Measurements from ENCODE around the gene OCIAD2.

GRCh38 chr4:48854982-48855381 is 51.6 kb downstream of the OCIAD2 start:
- TF ChIP-seq ZBTB49 (tag by site-specific recombination; IDR thresholded peaks at IDR 0.05; ENCODE audit: low read depth) (no peak), CTCF (tag by site-specific recombination; IDR thresholded peaks at IDR 0.05) (no peak), ZNF280C (tag by site-specific recombination; IDR thresholded peaks at IDR 0.05) (no peak), ATF2 (tag by site-specific recombination; IDR thresholded peaks at IDR 0.05; ENCODE audit: low read depth) (no peak), ZNF350 (tag by site-specific recombination; IDR thresholded peaks at IDR 0.05) (no peak), ZNF155 (tag by site-specific recombination; IDR thresholded peaks at IDR 0.05) (no peak)
